Measurements from ENCODE around the gene PTRH1.

GRCh38 chr9:127693697-127694096 lies 21.8 kb downstream of the PTRH1 start:
- no peak for TF ChIP-seq CTCF (CRISPR knock-in tag; IDR thresholded peaks at IDR 0.05)
- TF ChIP-seq, protein P1, sequence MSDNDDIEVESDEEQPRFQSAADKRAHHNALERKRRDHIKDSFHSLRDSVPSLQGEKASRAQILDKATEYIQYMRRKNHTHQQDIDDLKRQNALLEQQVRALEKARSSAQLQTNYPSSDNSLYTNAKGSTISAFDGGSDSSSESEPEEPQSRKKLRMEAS (IDR thresholded peaks at IDR 0.05): no peak
- no peak for TF ChIP-seq KAT7 (CRISPR knock-in tag; IDR thresholded peaks at IDR 0.05; ENCODE audit: borderline replicate concordance)
